H9 (cell line): Measurements from ENCODE around the gene CHST13. TPM values are rescaled to one million over a fixed set of nuclear protein-coding genes. Genes with fewer than 3 reads are reported as not detected.

Experiments
- DNase-seq: peaks from one replicate; pipeline ENCODE4 v3.0.0-alpha.2; 2017
- H2AFZ ChIP-seq: one replicate; pipeline ENCODE4 v1.6.1; 2013; ENCODE audit warnings: mild to moderate bottlenecking, low read length, control low read depth, moderate library complexity
- H2AK5ac ChIP-seq: 2 replicates; pipeline ENCODE4 v1.6.1; 2013; ENCODE audit warnings: low read length, control low read depth, mixed read lengths; ENCODE audit not compliant: insufficient read length
- H2BK120ac ChIP-seq: one replicate; pipeline ENCODE4 v1.6.1; 2013; ENCODE audit warnings: low read depth, mild to moderate bottlenecking, low read length, control low read depth, inconsistent platforms; ENCODE audit not compliant: poor library complexity, severe bottlenecking
- H2BK12ac ChIP-seq: 2 replicates; pipeline ENCODE4 v1.6.1; 2013; ENCODE audit warnings: low read length, control low read depth, mixed read lengths, low read depth; ENCODE audit not compliant: insufficient read length
- H2BK15ac ChIP-seq: 2 replicates; pipeline ENCODE4 v1.6.1; 2013; ENCODE audit warnings: low read depth, low read length, control low read depth
- H2BK20ac ChIP-seq: one replicate; pipeline ENCODE4 v1.6.1; 2013; ENCODE audit warnings: low read depth, mild to moderate bottlenecking, low read length, control low read depth, inconsistent platforms; ENCODE audit not compliant: poor library complexity, severe bottlenecking
- H2BK5ac ChIP-seq: 2 replicates; pipeline ENCODE4 v1.6.1; 2013; ENCODE audit warnings: low read length, control low read depth, mixed read lengths; ENCODE audit not compliant: insufficient read length
- H3K14ac ChIP-seq: 2 replicates; pipeline ENCODE4 v1.6.1; 2013; ENCODE audit warnings: low read length, control low read depth; ENCODE audit not compliant: insufficient read depth
- H3K18ac ChIP-seq: 2 replicates; pipeline ENCODE4 v1.6.1; 2013; ENCODE audit warnings: low read depth, mild to moderate bottlenecking, mixed read lengths, low read length, control low read depth; ENCODE audit not compliant: insufficient read length
- H3K23ac ChIP-seq: 2 replicates; pipeline ENCODE4 v1.6.1; 2013; ENCODE audit warnings: low read length, control low read depth, mixed read lengths, low read depth; ENCODE audit not compliant: insufficient read length
- H3K23me2 ChIP-seq: 2 replicates; pipeline ENCODE4 v1.6.1; 2013; ENCODE audit warnings: low read depth, mild to moderate bottlenecking, mixed read lengths, low read length, control low read depth; ENCODE audit not compliant: insufficient read length, poor library complexity, severe bottlenecking
- H3K27ac ChIP-seq: 2 replicates; pipeline ENCODE4 v1.5.1; 2013; ENCODE audit warnings: low read length, control low read depth, mixed read lengths, low read depth; ENCODE audit not compliant: insufficient read length
- H3K27me3 ChIP-seq: 2 replicates; pipeline ENCODE4 v1.6.1; 2013; ENCODE audit warnings: low read length, control low read depth, inconsistent platforms; ENCODE audit not compliant: insufficient read depth
- H3K4ac ChIP-seq: 2 replicates; pipeline ENCODE4 v1.6.1; 2013; ENCODE audit warnings: low read depth, mild to moderate bottlenecking, control low read depth, inconsistent platforms, low read length, moderate library complexity
- H3K4me1 ChIP-seq: 2 replicates; pipeline ENCODE4 v1.6.1; 2013; ENCODE audit warnings: low read length, control low read depth, inconsistent platforms; ENCODE audit not compliant: insufficient read depth
- H3K4me2 ChIP-seq: 2 replicates; pipeline ENCODE4 v1.6.1; 2013; ENCODE audit warnings: low read length, control low read depth, mixed read lengths; ENCODE audit not compliant: insufficient read length, insufficient read depth
- H3K56ac ChIP-seq: 2 replicates; pipeline ENCODE4 v1.6.1; 2013; ENCODE audit warnings: low read depth, mild to moderate bottlenecking, mixed read lengths, low read length, control low read depth; ENCODE audit not compliant: insufficient read length
- H3K79me1 ChIP-seq: 2 replicates; pipeline ENCODE4 v1.6.1; 2013; ENCODE audit warnings: low read depth, mild to moderate bottlenecking, moderate library complexity, low read length, control low read depth, inconsistent platforms; ENCODE audit not compliant: insufficient read depth, poor library complexity, severe bottlenecking
- H3K79me2 ChIP-seq: 2 replicates; pipeline ENCODE4 v1.6.1; 2013; ENCODE audit warnings: low read length, control low read depth, inconsistent platforms; ENCODE audit not compliant: insufficient read depth
- H3K9ac ChIP-seq: 2 replicates; pipeline ENCODE4 v1.6.1; 2013; ENCODE audit warnings: low read length, control low read depth, mixed read lengths; ENCODE audit not compliant: insufficient read length; ENCODE audit errors: extremely low read depth
- H3K9me3 ChIP-seq: one replicate; pipeline ENCODE4 v1.6.1; 2013; ENCODE audit warnings: low read depth, low read length, inconsistent platforms; ENCODE audit not compliant: control insufficient read depth
- H3T11ph ChIP-seq: one replicate; pipeline ENCODE4 v1.6.1; 2013; ENCODE audit warnings: mild to moderate bottlenecking, low read length, control low read depth, inconsistent platforms
- H4K20me1 ChIP-seq: one replicate; pipeline ENCODE4 v1.6.1; 2013; ENCODE audit not compliant: control insufficient read depth, insufficient read length, insufficient read depth
- H4K5ac ChIP-seq: 2 replicates; pipeline ENCODE4 v1.6.1; 2013; ENCODE audit warnings: low read depth, mild to moderate bottlenecking, mixed read lengths, low read length, control low read depth; ENCODE audit not compliant: insufficient read length
- H4K8ac ChIP-seq: replicated peaks from 2 replicates; pipeline ENCODE4 v1.6.1; 2013; ENCODE audit warnings: low read length, control low read depth, mixed read lengths, low read depth; ENCODE audit not compliant: insufficient read length
- H4K91ac ChIP-seq: 2 replicates; pipeline ENCODE4 v1.6.1; 2013; ENCODE audit warnings: low read depth, mild to moderate bottlenecking, moderate library complexity, mixed read lengths, low read length, control low read depth; ENCODE audit not compliant: insufficient read length
- H3K27ac Mint-ChIP-seq, 3 experiments: 2 replicates in 2 of 3; 3 replicates in 1 of 3; pipeline ENCODE4 v1.8.0; 2020 to 2021; ENCODE audit warnings: mixed read lengths in 3 of 3, mild to moderate bottlenecking in 1 of 3, moderate library complexity in 1 of 3
- H3K27me3 Mint-ChIP-seq: 2 replicates; pipeline ENCODE4 v1.8.0; 2021; ENCODE audit warnings: low read depth, mild to moderate bottlenecking, moderate library complexity, mixed read lengths
- H3K36me3 Mint-ChIP-seq, 3 experiments: 2 replicates in 2 of 3; 3 replicates in 1 of 3; pipeline ENCODE4 v1.8.0; 2020 to 2021; ENCODE audit warnings: low read depth in 3 of 3, mixed read lengths in 3 of 3; ENCODE audit not compliant: insufficient read depth in 1 of 3
- H3K4me1 Mint-ChIP-seq, 2 experiments: 2 replicates each; pipeline ENCODE4 v1.8.0; 2020; ENCODE audit warnings: mixed read lengths in 2 of 2
- H3K4me3 Mint-ChIP-seq, 2 experiments: 2 replicates in 1 of 2; 3 replicates in 1 of 2; pipeline ENCODE4 v1.8.0; 2020 to 2021; ENCODE audit warnings: mild to moderate bottlenecking in 2 of 2, mixed read lengths in 2 of 2, moderate library complexity in 1 of 2
- H3K9me3 Mint-ChIP-seq, 2 experiments: 2 replicates in 1 of 2; 3 replicates in 1 of 2; pipeline ENCODE4 v1.8.0; 2020; ENCODE audit warnings: mild to moderate bottlenecking in 2 of 2, mixed read lengths in 2 of 2, moderate library complexity in 1 of 2
- WGBS: extraction: QIAGEN DNeasy Blood & Tissue Kit; methylation state at CpG from one replicate; pipeline ENCODE4 v1.1.7; 2013; ENCODE audit warnings: missing lambda C conversion rate, low lambda C conversion rate, mixed read lengths; ENCODE audit not compliant: insufficient read length; ENCODE audit errors: extremely low coverage; 5-methylcytosine and 5-hydroxymethylcytosine counted together
- total RNA-seq: library from RNA; stranded (reverse); gene quantifications from 2 replicates; pipeline ENCODE4 v1.2.1, GENCODE V29; 2021
- TF ChIP-seq, protein P1 (sequence below): fragments of 200-600 bp; sonication (generic); conservative IDR thresholded peaks from 3 replicates; pipeline ENCODE4 v1.8.0; 2021; ENCODE audit warnings: antibody characterized with exemption, mild to moderate bottlenecking

CHST13 gene
- total RNA-seq, 1 experiment from 2014 or later, result 0.85 TPM

DNA sequence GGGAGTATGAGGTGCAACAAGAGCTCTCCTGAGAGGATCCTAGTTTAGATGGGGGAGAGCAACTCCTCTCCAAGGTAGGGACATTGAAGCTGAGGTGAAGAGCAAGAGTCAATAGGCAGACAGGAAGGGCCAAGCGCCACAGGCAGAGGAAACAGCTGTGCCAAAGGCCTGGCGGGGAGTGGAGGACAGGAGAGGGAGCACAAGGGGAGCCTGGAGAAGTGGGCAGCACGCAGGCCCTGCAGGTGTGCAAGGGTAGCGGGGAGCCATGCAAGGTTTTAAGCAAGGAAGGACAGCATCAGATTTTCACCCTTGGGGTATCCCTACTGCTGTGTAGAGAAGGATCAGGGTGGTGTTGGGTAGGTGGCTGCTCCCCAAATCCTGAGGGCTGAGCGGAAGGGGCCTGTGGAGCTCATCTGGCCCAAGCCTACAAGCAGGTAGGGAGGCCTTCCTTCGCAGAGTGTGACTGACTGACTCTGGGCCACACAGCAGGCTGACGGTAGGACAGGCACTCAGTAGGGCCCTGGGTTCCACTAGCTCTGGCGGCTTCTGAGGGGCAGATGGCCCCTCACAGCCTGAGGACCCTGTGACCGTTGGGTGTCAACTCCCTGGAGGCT lies 13.3 kb downstream of the CHST13 start:
- Histone ChIP-seq H3K4me2 (no peak overlapping the region), H3K9ac (no peak overlapping the region), H2BK120ac (no peak overlapping the region), H3K4ac (no peak overlapping the region), H3K23ac (no peak overlapping the region), H3K4me1 (no peaks in the 10 kb centered on the region), H3K9me3 (no peaks in the 10 kb centered on the region), H3K23me2 (no peaks in the 10 kb centered on the region), H3K56ac (no peak overlapping the region), H3K27ac (no peak overlapping the region), H2BK5ac (no peak overlapping the region), H4K91ac (no peak overlapping the region), H4K8ac (no peak overlapping the region), H2AFZ (no peak overlapping the region), H3K14ac (no peak overlapping the region), H2BK15ac (no peak overlapping the region), H2AK5ac (no peak overlapping the region), H4K20me1 (peaks cover 3% of the 10 kb centered on the region), H2BK12ac (no peak overlapping the region), H3K79me2 (no peaks in the 10 kb centered on the region), H3T11ph (no peak overlapping the region), H2BK20ac (no peak overlapping the region), H3K27me3 (no peaks in the 10 kb centered on the region), H4K5ac (no peak overlapping the region), H3K18ac (no peak overlapping the region), H3K79me1 (no peaks in the 10 kb centered on the region)
- TF ChIP-seq, protein P1, sequence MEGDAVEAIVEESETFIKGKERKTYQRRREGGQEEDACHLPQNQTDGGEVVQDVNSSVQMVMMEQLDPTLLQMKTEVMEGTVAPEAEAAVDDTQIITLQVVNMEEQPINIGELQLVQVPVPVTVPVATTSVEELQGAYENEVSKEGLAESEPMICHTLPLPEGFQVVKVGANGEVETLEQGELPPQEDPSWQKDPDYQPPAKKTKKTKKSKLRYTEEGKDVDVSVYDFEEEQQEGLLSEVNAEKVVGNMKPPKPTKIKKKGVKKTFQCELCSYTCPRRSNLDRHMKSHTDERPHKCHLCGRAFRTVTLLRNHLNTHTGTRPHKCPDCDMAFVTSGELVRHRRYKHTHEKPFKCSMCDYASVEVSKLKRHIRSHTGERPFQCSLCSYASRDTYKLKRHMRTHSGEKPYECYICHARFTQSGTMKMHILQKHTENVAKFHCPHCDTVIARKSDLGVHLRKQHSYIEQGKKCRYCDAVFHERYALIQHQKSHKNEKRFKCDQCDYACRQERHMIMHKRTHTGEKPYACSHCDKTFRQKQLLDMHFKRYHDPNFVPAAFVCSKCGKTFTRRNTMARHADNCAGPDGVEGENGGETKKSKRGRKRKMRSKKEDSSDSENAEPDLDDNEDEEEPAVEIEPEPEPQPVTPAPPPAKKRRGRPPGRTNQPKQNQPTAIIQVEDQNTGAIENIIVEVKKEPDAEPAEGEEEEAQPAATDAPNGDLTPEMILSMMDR, result no peak
- Mint-ChIP-seq H3K4me3 (no peak overlapping the region), H3K9me3 (no peaks in the 10 kb centered on the region), H3K4me1 (no peaks in the 10 kb centered on the region), H3K27ac (peak overlapping the region in 1 of 3 experiments; percentile 1; a peak in 2 of 7 replicates), H3K27me3 (peaks cover 8% of the 10 kb centered on the region), H3K36me3 (peaks cover 0 to 3% (median 0%) of the 10 kb centered on the region in 3 experiments; a peak in 2 of 7 replicates)
- WGBS, result no CpG with 5 or more reads among the region's 9 CpGs
- peak; percentile 20 for DNase-seq
